Pons (tissue), 1 donor: ENCODE measurements around the gene TIMM22.

ENCODE experiments used
- DNase-seq: peaks from one replicate; pipeline ENCODE4 v3.0.0-alpha.2; 2016; ENCODE audit warnings: low spot score

TIMM22 gene

DNA sequence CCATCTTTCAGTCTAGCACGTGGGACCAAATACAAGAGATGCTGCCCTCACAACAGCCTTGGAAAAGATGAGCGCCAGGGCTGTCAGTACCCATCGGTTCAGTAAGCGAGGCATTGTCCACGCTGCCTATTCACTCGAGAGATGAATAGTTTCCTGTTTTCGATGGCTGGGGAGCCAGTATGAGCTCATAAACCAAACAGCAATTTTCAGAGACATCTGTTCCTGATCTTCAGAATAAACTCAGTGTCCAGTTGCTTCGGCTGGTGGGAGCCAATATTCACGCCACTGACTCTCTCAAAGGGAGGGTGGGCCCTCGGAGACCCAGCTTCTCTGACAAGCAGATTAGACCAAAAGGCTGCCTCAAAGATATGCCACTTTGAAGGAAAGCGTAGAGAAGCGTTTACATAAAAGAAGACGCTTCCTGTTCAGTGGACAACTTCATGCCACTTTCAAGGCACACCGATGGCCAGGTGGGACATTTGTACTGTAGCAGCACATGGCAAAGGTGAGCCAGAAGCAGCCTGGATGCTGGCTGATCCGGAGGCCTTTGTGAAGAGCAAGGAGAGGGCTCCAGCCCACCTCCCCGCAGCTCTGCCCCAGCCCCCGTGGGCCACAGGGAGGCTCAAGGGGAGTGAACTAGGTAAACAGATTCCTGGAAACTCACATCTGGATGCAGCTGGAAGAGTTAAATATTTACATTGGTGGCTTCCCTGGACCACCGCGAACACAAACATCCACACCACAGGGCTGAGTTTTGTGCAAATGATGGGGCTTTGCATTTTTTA is 6.0 kb downstream of the TIMM22 start:
- peak; percentile 93 for DNase-seq

DNA sequence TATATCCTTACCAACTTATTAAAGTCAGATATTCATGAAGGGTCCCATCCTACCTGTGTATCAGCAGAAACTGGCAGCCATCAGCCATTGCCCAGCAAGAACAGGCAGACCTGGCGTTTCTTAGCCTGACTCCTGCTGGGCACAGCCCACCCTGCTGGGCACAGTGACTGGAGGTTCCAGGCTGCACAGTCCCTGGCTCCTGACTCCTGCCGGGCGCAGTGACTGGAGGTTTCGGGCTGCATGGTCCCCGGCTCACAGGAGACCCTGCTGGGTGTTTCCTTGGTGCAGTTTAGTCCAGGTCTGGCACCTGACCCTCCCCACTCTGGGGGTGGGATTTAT is 6.7 kb downstream of the TIMM22 start:
- DNase-seq = no peak

DNA sequence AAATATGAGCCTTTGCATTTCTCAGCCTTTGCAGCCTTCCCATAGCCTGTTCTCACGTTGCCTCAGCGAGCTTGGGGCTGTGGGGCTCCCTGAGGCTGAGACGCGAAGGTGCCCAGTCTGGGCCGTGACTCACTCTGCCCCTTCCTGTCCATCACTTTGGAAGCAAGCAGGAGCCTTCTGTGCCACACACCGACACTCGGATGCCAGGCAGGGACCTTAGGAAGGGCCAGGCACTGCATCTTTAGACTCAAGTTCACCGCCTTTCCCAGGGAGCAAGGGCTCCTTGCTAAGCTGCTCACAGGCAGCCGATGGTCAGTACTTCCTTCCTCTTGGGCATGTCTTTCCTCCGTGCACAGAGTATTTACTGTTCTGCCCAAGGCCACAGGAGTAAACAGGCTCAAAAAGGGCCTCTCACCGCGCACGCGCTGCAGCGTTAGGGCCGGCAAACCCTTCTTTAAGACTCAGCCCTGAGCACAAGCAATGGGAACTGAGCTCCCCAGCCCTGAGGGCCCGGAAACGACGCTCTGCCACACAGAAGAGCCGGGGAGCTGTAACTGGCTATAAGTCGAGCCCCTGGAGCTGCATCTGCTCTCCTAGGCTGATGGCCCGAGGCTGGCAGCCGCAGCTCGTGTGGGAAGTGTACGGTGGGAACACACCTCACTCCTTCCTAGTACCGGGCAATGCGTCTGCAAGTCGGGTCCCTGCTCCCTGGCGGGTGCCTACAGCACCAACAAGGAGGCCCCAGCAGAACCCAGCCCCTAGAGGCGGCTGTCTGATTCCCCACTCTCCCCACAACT is 7.2 kb downstream of the TIMM22 start:
- DNase-seq = no peak

DNA sequence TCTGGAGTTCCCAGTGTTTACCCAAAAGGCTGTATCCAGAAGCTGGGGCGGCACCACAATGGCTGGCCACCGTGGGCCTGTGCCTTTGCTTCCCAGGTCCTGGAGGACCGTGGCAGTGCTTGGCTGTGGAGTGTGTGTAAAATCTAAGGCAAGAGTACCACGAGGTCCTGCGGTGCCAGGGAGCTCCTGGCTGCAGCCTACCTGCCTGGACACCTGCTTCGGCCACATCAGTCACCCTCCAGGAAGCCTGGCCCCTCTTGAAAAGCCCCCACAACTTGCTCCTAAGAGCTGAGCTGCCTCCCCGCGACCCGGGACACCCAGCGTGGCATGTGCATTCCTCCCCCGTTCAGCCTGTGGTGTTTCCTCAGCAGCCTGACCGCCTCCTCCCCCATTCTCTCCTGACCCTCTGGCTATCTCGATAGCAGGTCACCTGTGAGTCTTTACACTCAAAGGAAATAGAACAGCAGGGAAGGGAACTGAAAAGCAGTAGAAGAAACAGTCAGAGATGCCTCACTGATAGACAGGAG is 7.9 kb downstream of the TIMM22 start:
- no peak for DNase-seq

DNA sequence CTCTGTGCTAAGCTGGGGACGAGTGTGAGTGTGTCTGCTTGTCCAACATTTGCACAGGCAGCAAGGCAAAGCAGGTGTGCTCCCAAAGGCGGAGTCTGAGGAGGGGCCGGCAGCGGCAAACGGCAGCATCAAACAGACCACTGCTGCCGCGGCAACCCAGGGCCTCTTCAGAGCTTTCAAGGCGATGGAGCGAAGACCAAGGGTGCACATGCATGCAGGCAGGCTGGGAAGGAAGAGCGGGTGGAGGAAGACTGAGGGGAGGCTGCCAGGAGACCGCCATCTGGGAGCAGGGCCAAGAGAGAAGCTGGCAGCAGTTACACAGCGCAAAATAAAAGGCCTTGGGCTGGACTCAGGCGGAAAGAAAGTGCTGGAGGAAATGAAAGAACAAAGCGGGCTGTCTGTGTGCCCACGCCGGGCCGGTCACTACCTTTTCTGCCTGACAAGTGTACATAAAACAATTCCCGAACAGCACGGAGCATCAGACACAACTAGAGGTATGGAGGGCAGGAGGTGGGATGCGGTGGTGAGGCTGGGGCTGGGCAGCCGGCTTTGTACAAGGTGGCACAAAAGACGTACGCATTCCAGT is 8.5 kb downstream of the TIMM22 start:
- DNase-seq = peak; percentile 80

DNA sequence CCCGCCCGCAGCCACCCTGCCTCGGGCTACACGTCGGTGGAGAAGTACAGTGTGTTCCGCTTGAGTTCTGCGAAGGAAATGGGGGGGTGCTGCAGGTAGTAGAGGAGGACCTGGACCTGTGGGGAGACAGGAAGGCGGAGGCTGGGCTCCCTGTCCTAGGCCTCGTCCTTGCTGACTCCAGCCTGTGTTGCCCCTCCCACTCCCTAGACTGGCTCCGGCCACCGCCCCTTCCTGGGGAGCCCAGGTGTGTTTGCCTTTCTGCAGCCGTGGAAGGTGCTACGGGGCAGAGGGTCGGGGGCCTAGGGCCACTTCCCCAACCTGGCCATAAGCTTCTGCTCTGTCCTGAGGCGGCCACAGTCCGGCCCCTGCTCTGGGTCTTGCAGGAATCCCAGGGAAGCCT is 9.1 kb downstream of the TIMM22 start:
- DNase-seq = no peak

DNA sequence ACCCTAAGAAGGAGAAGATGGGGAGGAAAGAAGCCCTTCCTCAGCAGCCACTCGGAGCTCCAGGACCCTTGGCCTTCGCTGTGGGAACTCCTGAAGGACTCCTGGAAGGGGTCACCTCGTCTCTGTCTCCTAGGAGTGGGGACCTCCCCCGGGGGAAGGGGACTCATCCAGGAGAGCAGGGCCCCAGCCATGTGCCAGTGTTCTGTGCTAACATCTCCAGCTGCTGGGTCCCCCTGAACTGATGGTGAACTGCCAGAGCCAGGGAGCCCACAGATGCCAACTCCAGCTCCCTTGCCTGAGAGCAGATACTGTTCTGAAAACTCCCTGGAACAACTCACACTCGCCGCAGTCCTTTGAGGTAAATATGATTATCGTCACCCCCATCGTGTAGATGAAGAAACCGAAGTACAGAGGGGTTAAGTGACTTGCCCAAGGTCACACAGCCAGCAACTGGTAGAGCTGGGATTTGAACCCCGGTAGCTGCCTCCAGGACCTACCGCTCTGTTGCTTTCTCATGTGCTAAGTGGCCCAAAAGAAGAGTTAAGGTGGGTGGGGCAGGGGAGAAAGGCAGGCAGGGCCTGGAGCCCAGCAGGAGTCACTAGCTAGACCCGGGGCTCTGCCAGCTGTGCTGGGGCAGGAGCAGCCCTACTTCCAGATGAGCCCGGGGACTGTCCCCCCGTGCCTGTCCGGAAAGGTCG is 10.5 kb downstream of the TIMM22 start:
- no peak for DNase-seq

DNA sequence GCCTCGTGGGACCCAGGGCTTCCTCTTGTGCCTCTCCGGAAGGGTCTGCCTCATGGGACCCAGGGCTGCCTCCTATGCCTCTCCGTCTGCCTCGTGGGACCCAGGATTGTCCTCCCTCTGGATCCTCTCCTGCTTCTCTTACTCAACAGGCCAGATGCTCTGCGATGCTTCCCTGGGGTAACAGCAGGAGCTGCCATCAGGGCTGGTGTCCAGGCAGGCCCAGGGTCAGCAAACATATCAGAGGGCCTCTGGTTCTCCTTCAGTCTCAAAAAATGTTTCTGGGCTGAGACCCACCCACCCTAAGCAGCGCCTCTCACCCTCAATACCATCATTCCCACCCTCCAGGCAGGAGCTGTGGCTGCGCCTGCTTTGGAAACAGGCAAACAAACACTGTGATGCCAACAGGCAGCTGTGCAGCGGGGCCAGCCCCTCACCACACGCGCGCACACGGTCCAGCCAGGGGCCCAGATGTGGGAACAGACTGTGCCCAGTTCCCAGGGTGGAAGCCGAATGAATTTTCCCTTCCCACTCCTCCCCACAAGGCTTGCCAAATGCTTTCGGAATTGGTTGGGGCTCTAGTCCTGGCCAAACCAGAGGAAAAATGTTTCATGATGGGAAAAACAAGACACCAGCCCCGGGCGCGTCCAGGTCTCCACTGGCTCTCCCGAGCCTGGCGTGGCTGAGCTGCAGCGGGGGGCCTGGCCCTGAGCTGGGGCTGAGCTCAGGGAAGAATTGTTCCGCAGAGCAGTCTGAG is 11.3 kb downstream of the TIMM22 start:
- no peak for DNase-seq

DNA sequence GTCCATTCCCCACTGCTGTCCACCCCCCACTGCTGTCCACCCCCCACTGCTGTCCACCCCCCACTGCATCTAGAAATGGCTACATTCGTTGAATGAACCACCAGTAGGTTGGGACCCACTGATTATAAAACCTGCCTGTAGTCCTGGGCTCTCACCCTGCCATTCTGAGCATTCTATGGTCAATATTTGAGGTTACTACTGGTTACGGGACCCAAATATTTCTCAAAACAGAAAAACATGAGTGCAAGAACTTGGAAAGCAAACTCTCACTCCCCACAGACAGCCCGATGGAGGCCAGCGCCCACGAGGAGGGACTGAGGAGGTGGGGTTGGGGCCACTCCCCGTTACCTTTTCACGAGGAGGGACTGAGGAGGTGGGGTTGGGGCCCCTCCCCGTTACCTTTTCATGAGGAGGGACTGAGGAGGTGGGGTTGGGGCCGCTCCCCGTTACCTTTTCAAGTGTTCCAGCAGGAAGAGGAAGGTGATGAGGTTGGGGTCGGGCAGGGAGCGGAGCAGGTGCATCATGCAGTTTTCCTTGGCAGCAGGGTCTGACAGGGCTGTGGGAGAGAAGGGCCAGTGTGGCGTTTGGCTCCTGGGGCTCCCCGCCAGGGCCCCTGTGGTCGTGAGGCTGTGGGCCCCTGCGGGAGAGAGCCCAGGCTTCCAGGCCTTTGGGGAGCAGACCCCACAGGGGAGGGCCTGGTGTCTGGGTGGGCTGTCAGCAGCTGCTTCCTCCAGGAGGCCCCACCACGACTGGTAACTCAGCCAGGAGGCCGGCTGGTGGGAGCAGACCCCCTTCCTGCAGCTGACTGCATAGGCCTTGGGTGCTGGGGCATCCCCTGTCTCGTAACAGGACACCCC is 12.5 kb downstream of the TIMM22 start:
- no peak for DNase-seq

DNA sequence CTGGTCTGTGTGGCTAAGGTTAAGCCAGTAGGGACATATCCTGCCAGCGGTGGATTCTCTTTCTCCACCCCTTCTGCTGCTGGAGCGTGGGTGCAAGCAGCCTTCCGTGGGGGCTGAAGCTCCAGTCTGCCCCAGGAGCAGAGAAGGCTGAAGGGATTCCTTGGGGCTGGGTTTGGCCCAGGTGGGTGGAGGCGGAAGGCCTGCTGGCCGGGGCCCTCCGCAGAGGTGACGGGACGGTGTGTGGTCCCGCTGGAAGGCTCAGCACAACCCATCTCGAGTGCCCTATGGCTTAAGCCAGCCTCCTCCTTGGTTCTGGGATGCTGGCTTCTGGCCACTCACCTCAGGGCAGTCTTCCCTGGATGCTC is 13.1 kb downstream of the TIMM22 start:
- DNase-seq = no peak

DNA sequence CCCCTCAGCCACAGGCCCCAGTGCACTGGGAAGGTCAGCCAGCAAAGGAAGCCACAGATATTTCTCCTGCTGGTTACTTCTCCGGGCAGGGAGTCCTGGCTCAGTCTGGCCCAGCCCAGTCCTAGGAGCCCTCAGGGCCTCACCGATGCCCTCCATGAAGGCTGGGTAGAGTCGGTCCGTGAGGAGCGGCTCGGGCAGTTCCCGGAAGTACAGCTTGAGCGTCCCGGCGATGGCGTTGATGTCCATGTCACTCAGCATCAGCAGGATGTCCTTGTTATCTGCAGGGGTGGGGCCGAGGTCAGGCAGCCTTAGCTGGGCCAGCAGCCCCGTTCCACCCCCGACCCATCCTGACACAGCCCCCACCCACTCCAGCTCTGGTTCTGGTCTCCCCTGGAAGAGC is 13.7 kb downstream of the TIMM22 start:
- no peak for DNase-seq

DNA sequence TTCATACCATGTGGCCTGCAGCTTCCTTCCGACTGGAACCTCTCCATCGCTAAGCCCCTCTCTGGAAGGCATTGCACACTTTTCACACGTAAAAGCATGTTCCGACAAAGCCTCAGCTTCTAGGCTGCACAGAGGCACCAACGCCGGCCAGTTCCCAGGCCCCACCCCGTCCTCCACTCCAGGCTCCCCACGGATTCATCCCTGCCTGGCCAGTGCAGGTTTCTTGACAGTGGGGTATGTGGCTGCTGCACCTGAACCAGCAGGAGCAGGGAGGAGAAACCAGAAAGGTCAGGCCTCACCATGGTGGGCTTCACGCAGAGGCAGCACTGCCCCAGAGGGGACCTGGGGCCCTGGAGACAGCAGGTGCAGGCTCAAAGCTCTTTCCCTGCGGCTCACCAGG is 14.2 kb downstream of the TIMM22 start:
- no peak for DNase-seq

DNA sequence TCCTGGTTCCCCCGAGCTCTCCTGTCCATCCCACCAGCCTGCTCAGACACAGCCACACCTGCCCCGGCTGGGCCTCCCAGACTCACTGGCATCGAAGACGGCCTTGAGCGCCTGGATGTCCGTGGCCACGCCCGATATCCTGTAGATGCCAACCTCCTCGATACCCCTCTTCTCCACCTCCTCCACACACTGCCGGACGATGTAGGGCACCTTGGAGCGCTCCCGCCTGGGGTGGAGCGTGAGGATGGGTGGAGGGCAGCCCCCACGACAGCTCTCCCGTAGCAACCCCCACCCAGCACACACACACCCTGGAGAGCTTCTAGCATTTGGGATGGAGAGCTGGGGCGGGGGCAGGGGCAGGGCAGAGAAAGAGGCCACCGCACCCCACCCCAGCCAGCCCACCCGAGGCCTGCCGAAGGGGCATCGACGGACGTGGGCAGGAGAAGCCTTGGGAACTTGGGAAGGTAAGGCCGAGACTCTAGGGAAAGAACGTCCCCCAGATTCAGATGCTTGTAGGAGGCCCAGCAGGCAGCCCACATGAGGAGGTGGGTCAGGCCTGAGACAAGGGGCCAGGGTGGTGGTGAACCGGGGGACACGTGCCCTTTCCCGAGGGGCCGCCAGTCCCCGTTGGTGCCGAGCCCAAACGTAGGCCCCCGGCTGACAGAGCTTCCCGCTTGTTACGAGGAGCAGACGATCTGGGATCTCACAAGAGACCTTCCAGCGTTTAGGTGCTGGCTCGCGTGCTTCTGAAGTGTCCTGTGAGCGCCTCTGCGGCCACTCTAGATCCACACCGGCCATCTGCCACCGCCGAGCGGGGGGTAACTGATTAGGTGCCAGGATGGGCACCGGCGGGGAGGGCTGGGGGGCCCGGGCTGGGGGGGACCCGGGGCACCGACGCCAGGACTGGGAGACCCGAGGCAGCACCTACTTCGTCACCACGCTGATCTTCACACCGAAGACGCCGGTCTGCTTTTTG is 15.1 kb downstream of the TIMM22 start:
- no peak for DNase-seq

DNA sequence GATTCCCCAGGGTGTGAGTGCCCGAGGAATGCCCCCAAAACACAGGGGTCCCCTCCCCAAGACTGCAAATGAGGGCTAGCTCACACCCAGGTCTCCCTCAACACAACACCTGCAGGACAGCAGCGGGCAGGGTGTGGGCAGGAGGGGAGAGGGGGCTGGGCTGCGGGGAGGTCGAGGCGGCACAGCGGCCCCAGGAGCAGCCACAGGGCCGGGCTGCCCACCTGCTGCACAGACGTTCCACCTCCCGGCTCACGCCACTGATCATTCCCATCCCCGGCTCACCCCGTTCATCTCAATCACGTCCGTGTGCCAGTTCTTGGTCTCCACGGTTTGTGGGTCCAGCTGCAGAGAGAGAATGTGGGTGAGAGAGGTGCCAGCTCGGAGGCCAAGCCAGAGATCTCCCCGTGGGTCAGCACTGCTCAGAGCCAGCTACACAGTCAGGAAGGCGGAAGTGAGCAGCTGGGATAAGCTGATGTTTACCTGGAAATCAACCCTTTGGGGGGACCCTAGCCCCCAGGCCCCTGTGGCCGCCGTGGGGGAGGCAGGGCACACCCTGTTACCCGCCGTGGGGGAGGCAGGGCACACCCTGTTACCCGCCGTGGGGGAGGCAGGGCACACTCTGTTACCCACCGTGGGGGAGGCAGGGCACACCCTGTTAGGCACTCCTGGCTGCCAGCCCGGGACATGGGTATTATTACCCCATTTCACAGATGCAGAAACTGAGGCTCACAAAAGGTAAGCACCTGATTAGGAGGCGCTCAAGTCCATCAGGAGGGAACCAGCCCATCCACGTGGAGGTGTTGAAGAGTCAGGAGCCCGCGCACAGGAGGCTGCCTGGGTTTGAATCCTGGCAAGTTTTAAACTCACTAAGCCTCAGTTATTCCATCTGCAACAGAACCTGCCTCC is 16.1 kb downstream of the TIMM22 start:
- no peak for DNase-seq

DNA sequence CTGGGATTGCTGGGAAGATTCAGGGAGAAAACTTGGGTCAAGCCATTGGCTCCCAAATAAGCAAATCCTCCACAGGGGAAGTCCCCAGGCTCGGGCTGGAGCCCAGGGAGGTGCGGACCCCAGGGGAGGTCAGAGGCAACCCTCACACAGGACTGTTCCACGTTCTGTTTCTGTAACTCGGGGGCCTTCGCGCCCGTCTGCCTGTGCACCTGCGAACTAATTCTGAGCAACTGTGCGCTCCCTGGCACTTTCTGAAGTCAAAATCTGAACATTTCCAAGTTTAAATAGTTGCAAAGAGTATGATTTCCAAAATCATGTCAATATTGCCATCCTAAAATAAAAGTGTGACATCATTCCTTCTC is 16.8 kb downstream of the TIMM22 start:
- no peak for DNase-seq

DNA sequence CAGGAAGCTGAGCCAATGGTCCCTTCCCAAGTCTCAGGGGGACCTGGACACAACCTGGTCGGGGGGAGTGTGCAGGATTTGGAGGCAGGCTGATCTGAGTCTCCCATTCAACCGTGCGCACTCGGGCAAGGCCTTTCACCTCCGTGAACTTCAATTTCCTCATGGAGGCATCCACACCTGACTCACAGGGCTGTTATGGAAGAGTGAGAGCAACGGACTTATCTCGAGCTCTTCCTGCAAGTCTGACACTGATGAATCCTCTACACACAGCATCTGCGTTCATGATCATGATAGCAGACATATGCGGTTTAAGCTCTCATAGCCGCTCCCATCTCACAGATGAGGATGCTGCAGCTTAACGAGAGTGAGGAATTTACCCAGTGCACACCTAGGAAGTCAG is 21.6 kb downstream of the TIMM22 start:
- DNase-seq = no peak

DNA sequence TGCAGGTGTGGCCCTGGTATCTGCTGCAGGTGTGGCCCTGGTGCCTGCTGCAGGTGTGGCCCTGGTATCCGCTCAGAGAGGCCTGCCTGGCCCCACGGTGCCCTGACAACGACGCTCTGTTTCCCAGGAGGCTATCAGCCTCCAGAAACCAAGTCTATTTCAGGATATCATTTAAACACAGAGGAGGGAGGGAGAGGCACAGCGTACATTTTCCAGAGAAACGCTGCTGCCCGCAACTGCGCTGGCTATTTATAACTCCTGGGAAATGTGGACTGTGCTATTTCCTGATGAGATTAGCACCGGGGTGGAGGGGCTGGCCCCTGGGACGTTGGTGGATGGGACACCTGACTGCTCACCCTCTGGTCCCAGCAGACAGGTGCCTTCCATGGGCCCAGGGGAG is 22.5 kb downstream of the TIMM22 start:
- no peak for DNase-seq

DNA sequence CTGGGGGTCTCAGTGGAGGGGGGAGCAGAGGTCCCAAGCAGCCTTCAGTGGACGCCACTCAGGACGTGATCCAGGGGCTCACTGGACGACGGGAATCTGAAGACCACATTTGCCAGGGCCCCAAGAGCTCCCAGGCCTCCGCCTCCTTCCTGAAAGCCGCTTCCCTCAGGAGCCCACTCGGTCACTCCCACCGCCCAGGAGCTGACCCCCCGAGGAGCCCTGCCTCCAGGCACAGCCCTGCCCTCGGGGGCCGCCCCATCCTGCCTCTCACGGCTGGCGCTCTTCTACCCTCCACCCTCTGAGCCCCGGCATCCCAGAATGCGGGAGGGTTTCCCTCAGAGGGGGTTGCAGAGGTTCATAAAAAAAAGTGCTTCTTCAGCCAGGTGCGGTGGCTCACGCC is 24.2 kb downstream of the TIMM22 start:
- no peak for DNase-seq
